ENCODE data around the gene ASH1L.
"Not testable (repeated sequence)": the region's sequence is repeated elsewhere in the genome, so short reads cannot be mapped to it uniquely, and the experiment has no call there.

DNA sequence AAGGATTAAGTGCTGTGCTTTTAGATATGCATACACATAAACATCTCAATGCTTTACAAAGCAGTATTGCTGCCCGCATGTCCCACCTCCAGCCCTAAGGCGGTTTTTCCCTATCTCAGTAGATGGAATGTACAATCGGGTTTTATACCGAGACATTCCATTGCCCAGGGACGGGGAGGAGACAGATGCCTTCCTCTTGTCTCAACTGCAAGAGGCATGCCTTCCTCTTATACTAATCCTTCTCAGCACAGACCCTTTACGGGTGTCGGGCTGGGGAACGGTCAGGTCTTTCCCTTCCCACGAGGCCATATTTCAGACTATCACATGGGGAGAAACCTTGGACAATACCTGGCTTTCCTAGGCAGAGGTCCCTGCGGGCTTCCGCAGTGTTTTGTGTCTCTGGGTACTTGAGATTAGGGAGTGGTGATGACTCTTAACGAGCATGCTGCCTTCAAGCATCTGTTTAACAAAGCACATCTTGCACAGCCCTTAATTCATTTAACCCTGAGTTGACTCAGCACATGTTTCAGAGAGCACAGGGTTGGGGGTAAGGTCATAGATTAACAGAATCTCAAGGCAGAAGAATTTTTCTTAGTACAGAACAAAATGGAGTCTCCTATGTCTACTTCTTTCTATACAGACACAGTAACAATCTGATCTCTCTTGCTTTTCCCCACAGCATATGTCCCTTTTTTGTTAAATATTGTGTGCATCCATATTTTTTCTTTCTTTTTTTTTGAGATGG lies 37.4 kb upstream of the ASH1L start:
- not testable (repeated sequence) for TF ChIP-seq SOX15 (CRISPR knock-in tag; IDR thresholded peaks at IDR 0.05); JAZF1 (CRISPR knock-in tag; IDR thresholded peaks at IDR 0.05); ARID4B (CRISPR knock-in tag; IDR thresholded peaks at IDR 0.05; ENCODE audit: borderline replicate concordance)

All from WTC11 (cell line).